ENCODE data around the gene ASCL1.

DNA sequence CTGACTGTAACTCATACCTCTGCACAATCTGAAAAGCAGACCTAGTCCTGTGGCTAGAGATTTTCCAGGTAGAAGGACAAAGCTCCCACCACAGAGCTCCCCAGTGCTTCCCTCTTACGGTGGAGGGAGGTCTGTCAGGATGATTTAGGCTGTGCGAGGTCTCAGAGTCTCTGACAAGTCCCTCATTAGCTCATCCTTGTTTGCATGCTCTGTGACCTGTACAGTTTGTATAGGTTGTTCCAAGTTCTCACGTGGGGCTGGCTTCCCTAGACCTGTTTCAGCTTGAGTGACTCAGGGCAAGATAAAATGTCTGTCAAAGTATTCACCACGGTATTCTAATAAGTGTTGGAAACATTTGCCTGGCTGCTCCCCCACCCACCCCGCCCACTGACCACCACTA lies 34.8 kb downstream of the ASCL1 start:
- TF ChIP-seq, protein P1, sequence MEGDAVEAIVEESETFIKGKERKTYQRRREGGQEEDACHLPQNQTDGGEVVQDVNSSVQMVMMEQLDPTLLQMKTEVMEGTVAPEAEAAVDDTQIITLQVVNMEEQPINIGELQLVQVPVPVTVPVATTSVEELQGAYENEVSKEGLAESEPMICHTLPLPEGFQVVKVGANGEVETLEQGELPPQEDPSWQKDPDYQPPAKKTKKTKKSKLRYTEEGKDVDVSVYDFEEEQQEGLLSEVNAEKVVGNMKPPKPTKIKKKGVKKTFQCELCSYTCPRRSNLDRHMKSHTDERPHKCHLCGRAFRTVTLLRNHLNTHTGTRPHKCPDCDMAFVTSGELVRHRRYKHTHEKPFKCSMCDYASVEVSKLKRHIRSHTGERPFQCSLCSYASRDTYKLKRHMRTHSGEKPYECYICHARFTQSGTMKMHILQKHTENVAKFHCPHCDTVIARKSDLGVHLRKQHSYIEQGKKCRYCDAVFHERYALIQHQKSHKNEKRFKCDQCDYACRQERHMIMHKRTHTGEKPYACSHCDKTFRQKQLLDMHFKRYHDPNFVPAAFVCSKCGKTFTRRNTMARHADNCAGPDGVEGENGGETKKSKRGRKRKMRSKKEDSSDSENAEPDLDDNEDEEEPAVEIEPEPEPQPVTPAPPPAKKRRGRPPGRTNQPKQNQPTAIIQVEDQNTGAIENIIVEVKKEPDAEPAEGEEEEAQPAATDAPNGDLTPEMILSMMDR (IDR thresholded peaks at IDR 0.05), result no peak
- TF ChIP-seq EP300 (IDR thresholded peaks at IDR 0.05) (no peak), POLR2A (IDR thresholded peaks at IDR 0.05) (no peak)
